ENCODE data around the gene TRPM3.

The TRPM3 gene

GRCh38 chr9:71122421-71122820, 1.0 kb upstream of the TRPM3 start:
- Histone ChIP-seq H3K36me3 (ENCODE audit: control insufficient read depth, insufficient read depth, low read length) (no peaks in the 10 kb centered on the region), H3K4me1 (ENCODE audit: control insufficient read depth, insufficient read depth, low read length) (no peaks in the 10 kb centered on the region), H3K4me3 (ENCODE audit: low read length) (no peak overlapping the region), H3K9ac (ENCODE audit: low read length) (no peak overlapping the region), H3K27ac (ENCODE audit: low read depth, low read length) (no peak overlapping the region), H3K27me3 (ENCODE audit: control insufficient read depth, insufficient read depth, low read length) (no peaks in the 10 kb centered on the region)

GRCh38 chr9:71122022-71122275, 528 bp upstream of the TRPM3 start:
- no peaks in the 10 kb centered on the region for H3K27me3 ChIP-seq (ENCODE audit: control insufficient read depth, insufficient read depth, low read length)
- no peak overlapping the region for H3K4me3 ChIP-seq (ENCODE audit: low read length)
- no peak overlapping the region for H3K27ac ChIP-seq (ENCODE audit: low read depth, low read length)
- H3K36me3 ChIP-seq (ENCODE audit: control insufficient read depth, insufficient read depth, low read length) = no peaks in the 10 kb centered on the region
- no peaks in the 10 kb centered on the region for H3K4me1 ChIP-seq (ENCODE audit: control insufficient read depth, insufficient read depth, low read length)
- H3K9ac ChIP-seq (ENCODE audit: low read length) = no peak overlapping the region

- no peaks in the 10 kb centered on the region for H3K27me3 ChIP-seq (ENCODE audit: control insufficient read depth, insufficient read depth, low read length)
- no peak overlapping the region for H3K27ac ChIP-seq (ENCODE audit: low read depth, low read length)
- H3K36me3 ChIP-seq (ENCODE audit: control insufficient read depth, insufficient read depth, low read length) = no peaks in the 10 kb centered on the region
- no peaks in the 10 kb centered on the region for H3K4me1 ChIP-seq (ENCODE audit: control insufficient read depth, insufficient read depth, low read length)
- H3K4me3 ChIP-seq (ENCODE audit: low read length) = no peak overlapping the region
- H3K9ac ChIP-seq (ENCODE audit: low read length) = no peak overlapping the region
Observed at GRCh38 chr9:71120501-71121247, 747 bp downstream of the TRPM3 start.

- Histone ChIP-seq H3K4me3 (ENCODE audit: low read length) (no peak overlapping the region), H3K4me1 (ENCODE audit: control insufficient read depth, insufficient read depth, low read length) (no peaks in the 10 kb centered on the region), H3K36me3 (ENCODE audit: control insufficient read depth, insufficient read depth, low read length) (no peaks in the 10 kb centered on the region), H3K27ac (ENCODE audit: low read depth, low read length) (no peak overlapping the region), H3K9ac (ENCODE audit: low read length) (no peak overlapping the region), H3K27me3 (ENCODE audit: control insufficient read depth, insufficient read depth, low read length) (no peaks in the 10 kb centered on the region)
Observed at GRCh38 chr9:71119746-71120145, 1.7 kb downstream of the TRPM3 start.

GRCh38 chr9:71118324-71118723, 3.1 kb downstream of the TRPM3 start:
- Histone ChIP-seq H3K27me3 (ENCODE audit: control insufficient read depth, insufficient read depth, low read length) (no peaks in the 10 kb centered on the region), H3K36me3 (ENCODE audit: control insufficient read depth, insufficient read depth, low read length) (no peaks in the 10 kb centered on the region), H3K4me1 (ENCODE audit: control insufficient read depth, insufficient read depth, low read length) (no peaks in the 10 kb centered on the region), H3K27ac (ENCODE audit: low read depth, low read length) (no peak overlapping the region), H3K4me3 (ENCODE audit: low read length) (no peak overlapping the region), H3K9ac (ENCODE audit: low read length) (no peak overlapping the region)

GRCh38 chr9:71115448-71115975, 5.9 kb downstream of the TRPM3 start:
- Histone ChIP-seq H3K27ac (ENCODE audit: low read depth, low read length) (no peak overlapping the region), H3K36me3 (ENCODE audit: control insufficient read depth, insufficient read depth, low read length) (no peaks in the 10 kb centered on the region), H3K4me3 (ENCODE audit: low read length) (no peak overlapping the region), H3K9ac (ENCODE audit: low read length) (no peak overlapping the region), H3K27me3 (ENCODE audit: control insufficient read depth, insufficient read depth, low read length) (no peaks in the 10 kb centered on the region), H3K4me1 (ENCODE audit: control insufficient read depth, insufficient read depth, low read length) (no peaks in the 10 kb centered on the region)

GRCh38 chr9:71112866-71113265, 8.6 kb downstream of the TRPM3 start:
- no peaks in the 10 kb centered on the region for H3K27me3 ChIP-seq (ENCODE audit: control insufficient read depth, insufficient read depth, low read length)
- no peak overlapping the region for H3K27ac ChIP-seq (ENCODE audit: low read depth, low read length)
- no peaks in the 10 kb centered on the region for H3K36me3 ChIP-seq (ENCODE audit: control insufficient read depth, insufficient read depth, low read length)
- H3K9ac ChIP-seq (ENCODE audit: low read length) = no peak overlapping the region
- no peaks in the 10 kb centered on the region for H3K4me1 ChIP-seq (ENCODE audit: control insufficient read depth, insufficient read depth, low read length)
- H3K4me3 ChIP-seq (ENCODE audit: low read length) = no peak overlapping the region

GRCh38 chr9:71108937-71109336, 12.5 kb downstream of the TRPM3 start:
- Histone ChIP-seq H3K27ac (ENCODE audit: low read depth, low read length) (no peak overlapping the region), H3K4me3 (ENCODE audit: low read length) (no peak overlapping the region), H3K9ac (ENCODE audit: low read length) (no peak overlapping the region), H3K4me1 (ENCODE audit: control insufficient read depth, insufficient read depth, low read length) (no peaks in the 10 kb centered on the region), H3K36me3 (ENCODE audit: control insufficient read depth, insufficient read depth, low read length) (no peaks in the 10 kb centered on the region), H3K27me3 (ENCODE audit: control insufficient read depth, insufficient read depth, low read length) (no peaks in the 10 kb centered on the region)

GRCh38 chr9:71106992-71107391, 14.4 kb downstream of the TRPM3 start:
- no peaks in the 10 kb centered on the region for H3K36me3 ChIP-seq (ENCODE audit: control insufficient read depth, insufficient read depth, low read length)
- H3K9ac ChIP-seq (ENCODE audit: low read length) = no peak overlapping the region
- no peaks in the 10 kb centered on the region for H3K27me3 ChIP-seq (ENCODE audit: control insufficient read depth, insufficient read depth, low read length)
- H3K4me3 ChIP-seq (ENCODE audit: low read length) = no peak overlapping the region
- no peaks in the 10 kb centered on the region for H3K4me1 ChIP-seq (ENCODE audit: control insufficient read depth, insufficient read depth, low read length)
- no peak overlapping the region for H3K27ac ChIP-seq (ENCODE audit: low read depth, low read length)

GRCh38 chr9:71105192-71105591, 16.2 kb downstream of the TRPM3 start:
- no peaks in the 10 kb centered on the region for H3K36me3 ChIP-seq (ENCODE audit: control insufficient read depth, insufficient read depth, low read length)
- no peak overlapping the region for H3K9ac ChIP-seq (ENCODE audit: low read length)
- no peak overlapping the region for H3K27ac ChIP-seq (ENCODE audit: low read depth, low read length)
- H3K4me3 ChIP-seq (ENCODE audit: low read length) = no peak overlapping the region
- no peaks in the 10 kb centered on the region for H3K4me1 ChIP-seq (ENCODE audit: control insufficient read depth, insufficient read depth, low read length)
- no peaks in the 10 kb centered on the region for H3K27me3 ChIP-seq (ENCODE audit: control insufficient read depth, insufficient read depth, low read length)

GRCh38 chr9:71098801-71099200, 22.6 kb downstream of the TRPM3 start:
- H3K4me1 ChIP-seq (ENCODE audit: control insufficient read depth, insufficient read depth, low read length) = no peaks in the 10 kb centered on the region
- H3K27me3 ChIP-seq (ENCODE audit: control insufficient read depth, insufficient read depth, low read length) = no peaks in the 10 kb centered on the region
- H3K4me3 ChIP-seq (ENCODE audit: low read length) = no peak overlapping the region
- no peak overlapping the region for H3K27ac ChIP-seq (ENCODE audit: low read depth, low read length)
- no peaks in the 10 kb centered on the region for H3K36me3 ChIP-seq (ENCODE audit: control insufficient read depth, insufficient read depth, low read length)
- H3K9ac ChIP-seq (ENCODE audit: low read length) = no peak overlapping the region

GRCh38 chr9:71097671-71098070, 23.8 kb downstream of the TRPM3 start:
- no peaks in the 10 kb centered on the region for H3K4me1 ChIP-seq (ENCODE audit: control insufficient read depth, insufficient read depth, low read length)
- no peak overlapping the region for H3K4me3 ChIP-seq (ENCODE audit: low read length)
- no peak overlapping the region for H3K27ac ChIP-seq (ENCODE audit: low read depth, low read length)
- no peak overlapping the region for H3K9ac ChIP-seq (ENCODE audit: low read length)
- H3K27me3 ChIP-seq (ENCODE audit: control insufficient read depth, insufficient read depth, low read length) = no peaks in the 10 kb centered on the region
- H3K36me3 ChIP-seq (ENCODE audit: control insufficient read depth, insufficient read depth, low read length) = no peaks in the 10 kb centered on the region

GRCh38 chr9:71096421-71097108, 24.9 kb downstream of the TRPM3 start:
- Histone ChIP-seq H3K36me3 (ENCODE audit: control insufficient read depth, insufficient read depth, low read length) (no peaks in the 10 kb centered on the region), H3K9ac (ENCODE audit: low read length) (no peak overlapping the region), H3K4me3 (ENCODE audit: low read length) (no peak overlapping the region), H3K27me3 (ENCODE audit: control insufficient read depth, insufficient read depth, low read length) (no peaks in the 10 kb centered on the region), H3K4me1 (ENCODE audit: control insufficient read depth, insufficient read depth, low read length) (no peaks in the 10 kb centered on the region), H3K27ac (ENCODE audit: low read depth, low read length) (no peak overlapping the region)

All from rectal smooth muscle tissue (tissue), 1 donor.